Pancreas (tissue), 10 donors: ENCODE measurements around the gene JMJD8. TPM values are rescaled to one million over a fixed set of nuclear protein-coding genes. Genes with fewer than 3 reads are reported as not detected.

Source experiments
- ATAC-seq, 4 donors: fragments of 200-7000 bp; cut with Tn5 transposase; one replicate each; pipeline versions ENCODE4 v1.8.0 to v1.9.1; 2020; ENCODE audit warnings: mild to moderate bottlenecking in 4 of 4, moderate library complexity in 4 of 4
- DNase-seq, 6 donors: peaks; one replicate each; pipeline ENCODE4 v3.0.0-alpha.2; 2020
- FAIRE-seq: peaks from 2 replicates; lab custom pipeline; 2012; peaks lifted over from hg19 to GRCh38; lab: Jason Lieb, UNC
- H3K27ac ChIP-seq, 4 donors: fragments of 200-600 bp; sonication (generic); 1 replicate in 3 of 4; 2 replicates in 1 of 4; pipeline versions ENCODE4 v1.5.0 to v1.8.0; 2020
- H3K27me3 ChIP-seq, 4 donors: fragments of 200-600 bp; one replicate each; pipeline ENCODE4 v1.8.0; 2021
- H3K36me3 ChIP-seq, 3 donors: fragments of 200-600 bp; sonication (generic) in 1 of 3; one replicate each; pipeline versions ENCODE4 v1.5.0 to v1.8.0; 2020 to 2021
- H3K4me1 ChIP-seq, 3 donors: fragments of 200-600 bp; one replicate each; pipeline ENCODE4 v1.8.0; 2021
- H3K4me3 ChIP-seq, 4 donors: fragments of 200-600 bp; sonication (generic) in 2 of 4; one replicate each; pipeline versions ENCODE4 v1.5.0 to v1.8.0; 2020 to 2021
- H3K9me3 ChIP-seq, 4 donors: fragments of 200-600 bp; one replicate each; pipeline ENCODE4 v1.8.0; 2021
- WGBS, 2 donors: extraction: QIAGEN DNeasy Blood & Tissue Kit; methylation state at CpG; one replicate each; pipeline ENCODE4 v1.1.7; 2013; 5-methylcytosine and 5-hydroxymethylcytosine counted together
- intact Hi-C, 3 donors: fragments of 100-400 bp; cut with DNase I; formaldehyde crosslinking; loops; one replicate each; pipeline versions ENCODE4 v1.11.1 to v1.14.2; 2022
- polyA plus RNA-seq, 2 donors: library from polyadenylated mRNA; stranded (reverse); fragments of 200-250 nt; gene quantifications; one replicate each; pipeline ENCODE4 v1.2.3, GENCODE V29; 2013
- total RNA-seq, 6 donors: library from RNA; stranded (reverse); fragmentation: NEBNext Ultra II Directional in 4 of 6; extraction: Animal tissue kit (Norgen Biotek cat#: 25700) in 4 of 6; gene quantifications; one replicate each; pipeline versions ENCODE4 v1.2.1 to v1.2.4, GENCODE V29; 2021 to 2023
- TF ChIP-seq, protein P1 (sequence below), 4 donors: fragments of 200-600 bp; sonication (generic) in 3 of 4; IDR thresholded peaks; one replicate each; pipeline versions ENCODE4 v1.5.0 to v1.8.0; 2021; ENCODE audit warnings: antibody characterized with exemption in 4 of 4
- donor health status: healthy with polysubstance abuse.
- donor health status: DM: no; HTN: no; CAD: no; lungs with moderate emphysema.
- donor health status: DM: no; HTN: no; CAD: no.
- donor health status: control.
- donor health status: control.
- donor health status: Bipolar disorder and iron deficiency.
- donor health status: DM: yes; HTN: yes; CAD: no.
- donor health status: DM: no; HTN: no; CAD: no.
- donor health status: DM: no; HTN: no; CAD: no.
- donor health status: DM: yes; HTN: yes; CAD: no.

Gene JMJD8
- total and polyA plus RNA-seq, 8 donors: 25.0 to 50.2 (median 34.2) TPM

DNA sequence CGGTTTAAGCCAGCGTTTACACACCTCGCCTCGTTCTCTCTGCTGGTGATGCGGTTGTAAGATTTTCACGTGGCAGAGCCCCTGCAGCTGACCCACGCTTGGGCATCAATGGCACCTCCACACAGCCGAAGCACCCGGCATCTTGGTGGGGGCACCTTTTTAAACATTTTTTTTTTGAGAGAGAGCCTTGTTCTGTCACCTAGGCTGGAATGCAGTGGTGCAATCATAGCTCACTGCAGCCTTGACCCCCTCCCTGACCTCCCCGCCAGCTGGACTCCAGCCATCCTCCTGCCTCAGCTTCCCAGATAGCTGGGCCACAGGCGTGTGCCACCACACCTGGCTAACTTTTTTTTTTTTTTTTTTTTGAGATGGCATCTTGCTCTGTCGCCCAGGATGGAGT is 30.1 kb downstream of the JMJD8 start:
- Histone ChIP-seq H3K4me1 (peaks cover 0 to 6% (median 0%) of the 10 kb centered on the region in 3 donors), H3K27ac (no peak overlapping the region), H3K27me3 (no peaks in the 10 kb centered on the region), H3K4me3 (no peak overlapping the region), H3K9me3 (no peaks in the 10 kb centered on the region), H3K36me3 (peaks cover 0 to 12% (median 0%) of the 10 kb centered on the region in 3 donors)
- TF ChIP-seq, protein P1, sequence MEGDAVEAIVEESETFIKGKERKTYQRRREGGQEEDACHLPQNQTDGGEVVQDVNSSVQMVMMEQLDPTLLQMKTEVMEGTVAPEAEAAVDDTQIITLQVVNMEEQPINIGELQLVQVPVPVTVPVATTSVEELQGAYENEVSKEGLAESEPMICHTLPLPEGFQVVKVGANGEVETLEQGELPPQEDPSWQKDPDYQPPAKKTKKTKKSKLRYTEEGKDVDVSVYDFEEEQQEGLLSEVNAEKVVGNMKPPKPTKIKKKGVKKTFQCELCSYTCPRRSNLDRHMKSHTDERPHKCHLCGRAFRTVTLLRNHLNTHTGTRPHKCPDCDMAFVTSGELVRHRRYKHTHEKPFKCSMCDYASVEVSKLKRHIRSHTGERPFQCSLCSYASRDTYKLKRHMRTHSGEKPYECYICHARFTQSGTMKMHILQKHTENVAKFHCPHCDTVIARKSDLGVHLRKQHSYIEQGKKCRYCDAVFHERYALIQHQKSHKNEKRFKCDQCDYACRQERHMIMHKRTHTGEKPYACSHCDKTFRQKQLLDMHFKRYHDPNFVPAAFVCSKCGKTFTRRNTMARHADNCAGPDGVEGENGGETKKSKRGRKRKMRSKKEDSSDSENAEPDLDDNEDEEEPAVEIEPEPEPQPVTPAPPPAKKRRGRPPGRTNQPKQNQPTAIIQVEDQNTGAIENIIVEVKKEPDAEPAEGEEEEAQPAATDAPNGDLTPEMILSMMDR (IDR thresholded peaks at IDR 0.05): no peak
- WGBS, 2 donors: 86 to 88% methylated on average over 12 of the region's 12 CpGs
- no peak for FAIRE-seq
- intact Hi-C loops: loop anchor here in 1 of 3 donors (10.0 kb wide), 1 partner anchor 269 kb away; the partner anchor contains the start of gene PGAP6
- no peak for DNase-seq
- ATAC-seq: no peak

DNA sequence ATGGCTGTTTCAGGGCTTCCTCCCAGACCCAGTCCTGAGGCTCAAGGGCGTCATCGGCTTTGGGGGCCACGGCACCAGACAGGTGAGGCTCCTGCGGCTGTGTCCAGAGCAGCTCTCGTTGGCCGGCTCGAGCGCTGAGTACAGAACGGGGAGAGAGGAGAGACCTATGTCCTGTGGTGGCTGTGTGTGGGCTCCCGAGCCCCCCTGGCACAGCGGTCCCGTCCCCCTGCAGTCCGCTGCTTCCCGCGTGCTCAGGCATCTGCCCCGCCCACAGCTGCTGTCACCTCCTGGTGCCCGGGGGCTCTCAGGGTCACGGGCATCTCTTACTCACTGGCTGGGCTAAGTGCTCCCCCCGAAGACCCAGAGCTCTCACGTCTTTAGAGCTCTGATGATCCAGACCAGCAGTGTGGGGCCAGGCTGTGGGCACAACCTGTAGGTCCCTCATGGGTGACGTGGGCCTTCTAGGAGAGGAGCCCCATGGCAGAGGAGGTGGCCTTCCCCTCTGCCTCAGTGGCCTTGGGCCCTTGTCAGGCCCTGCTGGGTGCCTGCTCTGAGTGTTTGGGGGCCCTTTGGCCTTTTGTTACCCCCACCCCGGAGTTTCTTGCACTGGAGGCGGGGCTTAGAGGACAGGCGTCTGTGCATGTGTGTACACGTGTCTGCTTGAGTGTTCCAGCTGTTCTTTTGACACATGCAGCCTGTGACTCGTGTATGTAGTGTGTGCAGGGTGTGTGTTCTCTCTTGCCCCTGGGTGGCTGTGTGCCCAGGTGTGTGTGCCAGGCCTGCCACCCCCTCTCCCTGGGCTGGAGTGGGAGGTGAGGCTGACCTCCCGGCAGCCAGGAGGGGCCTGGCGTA is 31.5 kb downstream of the JMJD8 start:
- WGBS, 2 donors: 88 to 91% methylated on average over 25 to 28 of the region's 28 CpGs
- no peak for DNase-seq
- TF ChIP-seq, protein P1 (IDR thresholded peaks at IDR 0.05): no peak

DNA sequence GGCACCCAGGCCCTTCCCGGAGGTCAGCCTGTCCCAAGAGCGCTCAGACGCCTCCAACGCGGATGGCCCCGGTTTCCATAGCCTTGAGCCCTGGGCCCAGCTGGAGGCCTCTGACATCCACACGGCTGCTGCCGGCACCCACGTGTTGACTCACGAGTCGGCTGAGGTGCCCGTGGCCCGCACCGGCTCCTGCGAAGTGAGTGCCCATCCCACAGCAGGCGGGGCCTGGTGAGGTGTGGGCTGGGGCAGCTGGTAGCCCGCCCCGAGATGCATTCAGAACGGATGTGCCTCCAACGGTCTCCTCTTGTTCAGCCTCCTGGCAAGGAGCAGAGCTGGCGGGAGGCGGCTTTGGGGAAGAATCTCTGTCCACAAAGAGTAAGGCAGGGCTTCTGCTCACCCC is 32.3 kb downstream of the JMJD8 start:
- intact Hi-C loops: loop anchor here in 1 of 3 donors (10.0 kb wide), 1 partner anchor 267 kb away; the partner anchor contains the start of gene PGAP6
- no peaks in the 10 kb centered on the region for H3K9me3 ChIP-seq
- H3K27me3 ChIP-seq: no peaks in the 10 kb centered on the region
- TF ChIP-seq, protein P1 (IDR thresholded peaks at IDR 0.05): no peak
- ATAC-seq (no peak), DNase-seq (peak in 1 of 6 donors; percentile 81), FAIRE-seq (no peak)
- no peak overlapping the region for H3K4me3 ChIP-seq
- peaks cover 0 to 12% (median 0%) of the 10 kb centered on the region in 3 donors for H3K36me3 ChIP-seq
- no peak overlapping the region for H3K27ac ChIP-seq
- 92 to 95% methylated on average over 22 of the region's 22 CpGs for WGBS, 2 donors
- peaks cover 12 to 21% (median 20%) of the 10 kb centered on the region in 3 donors for H3K4me1 ChIP-seq

More for the DNA sequence above, 31.5 kb downstream of the JMJD8 start:
- ATAC-seq (no peak), FAIRE-seq (no peak)
- H3K4me1 ChIP-seq: peaks cover 9 to 18% (median 11%) of the 10 kb centered on the region in 3 donors
- intact Hi-C loops: loop anchor here in 1 of 3 donors (10.0 kb wide), 1 partner anchor 268 kb away; the partner anchor contains the start of gene PGAP6
- no peaks in the 10 kb centered on the region for H3K27me3 ChIP-seq
- no peak overlapping the region for H3K4me3 ChIP-seq
- H3K36me3 ChIP-seq: peaks cover 0 to 12% (median 0%) of the 10 kb centered on the region in 3 donors
- H3K9me3 ChIP-seq: no peaks in the 10 kb centered on the region
- H3K27ac ChIP-seq: no peak overlapping the region

DNA sequence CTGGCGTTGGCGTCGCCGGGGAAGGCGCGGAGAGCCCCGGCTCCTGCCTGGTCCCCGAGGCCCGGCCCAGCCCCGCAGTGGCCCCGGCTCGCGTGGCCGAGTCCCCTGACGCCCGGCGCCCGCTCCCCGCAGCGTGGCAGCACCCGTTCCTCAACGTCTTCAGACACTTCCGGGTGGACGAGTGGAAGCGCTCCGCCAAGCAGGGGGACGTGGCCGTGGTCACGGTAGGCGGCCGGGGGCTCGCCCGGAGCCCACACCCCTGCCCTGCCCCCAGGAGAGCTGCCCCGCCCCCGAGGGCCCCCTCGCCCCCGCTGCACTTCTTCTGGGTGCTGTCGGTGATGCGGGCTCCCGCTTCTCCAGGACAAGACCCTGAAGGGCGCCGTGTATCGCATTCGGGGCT is 34.5 kb downstream of the JMJD8 start:
- peaks cover 18 to 29% (median 27%) of the 10 kb centered on the region in 3 donors for H3K4me1 ChIP-seq
- WGBS, 2 donors: 4 to 5% methylated on average over 43 to 44 of the region's 44 CpGs

More for the DNA sequence above, 34.5 kb downstream of the JMJD8 start:
- no peaks in the 10 kb centered on the region for H3K27me3 ChIP-seq
- intact Hi-C loops: loop anchor here in 1 of 3 donors (10.0 kb wide), 1 partner anchor 265 kb away; the partner anchor contains the start of gene PGAP6
- peaks cover 0 to 12% (median 0%) of the 10 kb centered on the region in 3 donors for H3K36me3 ChIP-seq
- TF ChIP-seq, protein P1 (IDR thresholded peaks at IDR 0.05): no peak
- peak in 2 of 4 donors; percentile 0 to 1 for ATAC-seq
- DNase-seq: peak in 1 of 6 donors; percentile 77
- peak overlapping the region; percentile 59 to 86 (median 70) for H3K4me3 ChIP-seq
- H3K27ac ChIP-seq: peak overlapping the region in 2 of 4 donors; percentile 74 to 91
- H3K9me3 ChIP-seq: no peaks in the 10 kb centered on the region
- FAIRE-seq: no peak
